DOHH2 (cell line): ENCODE results near the gene SYNE1.

ENCODE experiments used
- CTCF ChIP-seq: fragments of 200-600 bp; sonication (generic); IDR thresholded peaks from one replicate; pipeline ENCODE4 v1.5.1; 2014; ENCODE audit warnings: antibody characterized with exemption, mild to moderate bottlenecking, low read depth, low read length; ENCODE audit not compliant: poor library complexity, severe bottlenecking
- EZH2phosphoT487 ChIP-seq: fragments of 200-600 bp; sonication (generic); IDR thresholded peaks from 2 replicates; pipeline ENCODE4 v1.6.1; 2017; ENCODE audit warnings: borderline replicate concordance, mild to moderate bottlenecking, antibody characterized with exemption, low read length, moderate library complexity, mixed read lengths

DNA sequence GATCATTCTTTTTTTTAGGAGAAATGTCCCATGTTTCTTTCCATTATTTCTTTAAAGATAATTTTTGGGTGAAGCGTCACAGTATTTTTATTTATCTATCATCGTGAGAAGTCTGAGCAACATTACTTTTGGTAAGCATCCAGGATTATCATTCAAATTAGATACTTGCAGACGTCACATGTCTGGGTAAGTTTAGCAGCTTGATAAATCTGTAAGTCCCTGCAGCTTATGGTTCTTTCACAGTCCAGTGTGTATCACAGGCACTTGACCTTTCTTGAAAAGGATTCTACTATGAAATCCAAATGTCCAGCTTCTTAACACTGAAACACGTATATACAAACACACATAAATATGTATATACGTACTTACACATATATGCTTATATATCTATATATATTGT lies 470.3 kb downstream of the SYNE1 start:
- TF ChIP-seq CTCF = no peak
- no peak for TF ChIP-seq EZH2phosphoT487
